HUES6 (cell line): ENCODE results near the gene EIF4B.
A peak's percentile ranks its signal among the peaks of the same experiment; 100 is the strongest.

Experiments used
- H3K27ac ChIP-seq: 2 replicates; pipeline ENCODE4 v1.7.0; 2013; ENCODE audit warnings: low read depth, mild to moderate bottlenecking, low read length, inconsistent platforms
- H3K27me3 ChIP-seq: 2 replicates; pipeline ENCODE4 v1.6.1; 2013; ENCODE audit warnings: low read length; ENCODE audit not compliant: control insufficient read depth, insufficient read depth
- H3K36me3 ChIP-seq: 2 replicates; pipeline ENCODE4 v1.6.1; 2013; ENCODE audit warnings: low read length; ENCODE audit not compliant: control insufficient read depth, insufficient read depth
- H3K4me1 ChIP-seq: 2 replicates; pipeline ENCODE4 v1.6.1; 2013; ENCODE audit warnings: low read length; ENCODE audit not compliant: control insufficient read depth, insufficient read depth
- H3K4me3 ChIP-seq: 2 replicates; pipeline ENCODE4 v1.5.1; 2013; ENCODE audit warnings: low read depth, low read length
- H3K9ac ChIP-seq: one replicate; pipeline ENCODE4 v1.6.1; 2013; ENCODE audit warnings: mild to moderate bottlenecking, low read length
- H3K9me3 ChIP-seq: 2 replicates; pipeline ENCODE4 v1.6.1; 2013; ENCODE audit warnings: low read depth, low read length; ENCODE audit not compliant: control insufficient read depth, insufficient read depth

The EIF4B gene

DNA sequence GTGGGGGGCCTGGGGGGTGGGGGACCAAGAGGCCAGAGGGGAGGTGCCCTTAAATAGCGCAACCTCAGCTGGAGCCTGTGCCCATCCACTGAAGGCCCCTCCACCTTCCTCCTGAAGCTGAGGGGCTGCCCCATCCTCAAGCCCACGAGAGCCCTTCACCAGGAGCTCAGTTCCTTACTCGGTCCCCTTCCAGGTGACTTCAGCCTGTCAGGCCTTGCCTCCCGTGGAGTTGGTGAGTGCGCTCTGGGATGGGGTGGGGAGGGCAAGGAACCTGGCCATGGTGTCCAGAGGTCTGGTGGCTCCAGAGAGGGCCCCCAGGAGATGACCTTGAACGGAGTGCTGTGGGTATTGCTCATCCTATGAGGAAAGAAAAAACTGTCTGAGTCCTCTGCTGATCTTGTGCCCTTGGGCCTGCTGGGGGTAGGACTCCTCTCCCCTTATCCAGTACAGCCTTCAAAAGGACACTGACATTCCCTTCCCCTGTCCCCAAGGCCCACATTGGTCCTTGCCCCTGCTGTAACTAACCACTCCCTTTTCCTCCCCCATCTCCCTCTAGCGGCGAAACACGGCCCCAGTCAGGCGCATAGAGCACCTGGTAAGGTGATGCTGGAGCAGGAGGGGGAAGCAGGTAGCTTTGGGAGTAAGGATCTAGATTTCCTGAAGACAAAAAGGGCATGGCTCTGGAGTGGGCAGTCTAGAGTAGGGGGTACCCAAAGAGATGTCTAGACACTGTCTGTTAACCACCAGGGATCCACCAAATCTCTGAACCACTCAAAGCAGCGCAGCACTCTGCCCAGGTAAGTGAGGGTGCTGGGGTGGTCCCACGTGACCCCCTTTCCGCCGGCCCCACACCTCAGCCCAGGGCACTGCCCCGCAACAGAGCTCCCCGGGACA lies 47.2 kb downstream of the EIF4B start:
- peaks cover 45% of the 10 kb centered on the region for H3K4me1 ChIP-seq
- peak overlapping the region; percentile 78 for H3K4me3 ChIP-seq
- H3K9me3 ChIP-seq: no peaks in the 10 kb centered on the region
- H3K9ac ChIP-seq: peak overlapping the region; percentile 15
- no peak overlapping the region; the same call in 1 of the 2 replicates for H3K27ac ChIP-seq
- peaks cover 7% of the 10 kb centered on the region; the same call in 1 of the 2 replicates for H3K36me3 ChIP-seq
- H3K27me3 ChIP-seq: peaks cover 8% of the 10 kb centered on the region; the same call in 1 of the 2 replicates

DNA sequence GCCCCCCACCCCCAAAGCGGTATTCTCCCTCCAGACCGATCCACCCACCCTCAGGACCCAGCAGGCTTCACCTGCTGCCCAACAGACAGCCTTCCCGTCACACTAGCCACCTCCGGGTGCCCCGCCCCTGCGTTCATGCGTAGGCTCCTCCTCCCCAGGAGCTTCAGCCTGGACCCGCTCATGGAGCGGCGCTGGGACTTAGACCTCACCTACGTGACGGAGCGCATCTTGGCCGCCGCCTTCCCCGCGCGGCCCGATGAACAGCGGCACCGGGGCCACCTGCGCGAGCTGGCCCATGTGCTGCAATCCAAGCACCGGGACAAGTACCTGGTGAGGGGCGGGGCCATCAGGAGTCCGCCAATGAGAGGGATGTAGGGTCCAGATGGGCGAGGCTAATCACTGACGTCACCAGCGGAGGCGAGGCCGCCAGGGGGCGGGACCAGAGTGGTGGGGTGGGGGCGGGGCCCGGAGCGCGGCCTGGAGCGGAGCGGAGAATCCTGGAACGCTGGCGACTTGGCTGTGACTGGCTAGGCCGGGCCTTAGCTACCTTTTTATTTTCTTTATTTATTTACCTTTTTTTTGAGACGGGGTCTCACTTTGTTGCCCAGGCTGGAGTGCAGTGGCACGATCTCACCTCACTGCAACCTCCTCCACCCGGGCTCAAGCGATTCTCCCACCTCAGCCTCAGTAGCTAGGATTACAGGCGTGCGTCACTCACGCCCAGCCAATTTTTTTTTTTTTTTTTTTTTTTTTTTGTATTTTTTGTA lies 48.0 kb downstream of the EIF4B start:
- peak overlapping the region; percentile 24; the same call in 1 of the 2 replicates for H3K27ac ChIP-seq
- H3K9ac ChIP-seq: peak overlapping the region; percentile 15

DNA sequence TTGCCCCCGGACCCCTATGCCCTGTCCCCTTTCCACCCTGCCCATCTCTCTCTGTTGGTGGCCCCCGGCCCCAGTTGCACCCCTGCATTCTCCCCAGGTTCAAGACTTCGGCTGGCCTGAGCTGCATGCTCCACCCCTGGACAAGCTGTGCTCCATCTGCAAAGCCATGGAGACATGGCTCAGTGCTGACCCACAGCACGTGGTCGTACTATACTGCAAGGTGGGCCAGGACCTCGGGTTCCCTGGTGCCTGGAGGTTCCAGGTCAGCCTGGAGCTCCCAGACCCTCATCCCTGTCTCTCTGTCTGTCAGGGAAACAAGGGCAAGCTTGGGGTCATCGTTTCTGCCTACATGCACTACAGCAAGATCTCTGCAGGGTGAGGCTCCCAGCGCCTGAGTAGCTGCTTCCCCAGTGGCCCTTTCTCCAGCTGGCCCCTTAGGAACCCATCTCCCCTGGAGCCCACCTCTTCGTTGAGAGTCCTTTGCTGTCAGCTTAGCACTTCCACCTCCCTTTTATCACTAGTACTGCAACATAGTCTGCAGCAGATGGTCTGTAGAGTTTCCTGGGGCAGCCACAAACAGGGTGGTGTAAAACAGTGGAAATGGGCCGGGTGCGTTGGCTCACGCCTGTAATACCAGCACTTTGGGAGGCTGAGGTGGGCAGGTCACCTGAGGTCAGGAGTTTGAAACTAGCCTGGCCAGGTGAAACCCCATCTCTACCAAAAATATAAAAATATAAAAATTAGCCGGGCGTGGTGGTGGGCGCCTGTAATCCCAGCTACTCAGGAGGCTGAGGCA lies 49.4 kb downstream of the EIF4B start:
- H3K4me3 ChIP-seq: no peak overlapping the region
- peaks cover 11% of the 10 kb centered on the region; the same call in 1 of the 2 replicates for H3K27me3 ChIP-seq
- H3K36me3 ChIP-seq: peaks cover 7% of the 10 kb centered on the region; the same call in 1 of the 2 replicates
- H3K9me3 ChIP-seq: no peaks in the 10 kb centered on the region
- no peak overlapping the region for H3K27ac ChIP-seq
- H3K4me1 ChIP-seq: peaks cover 23% of the 10 kb centered on the region
- no peak overlapping the region for H3K9ac ChIP-seq

More for the DNA sequence above, 48.0 kb downstream of the EIF4B start:
- H3K4me3 ChIP-seq: peak overlapping the region; percentile 78
- H3K4me1 ChIP-seq: peaks cover 36% of the 10 kb centered on the region
- peaks cover 7% of the 10 kb centered on the region; the same call in 1 of the 2 replicates for H3K36me3 ChIP-seq
- no peaks in the 10 kb centered on the region for H3K9me3 ChIP-seq
- peaks cover 8% of the 10 kb centered on the region; the same call in 1 of the 2 replicates for H3K27me3 ChIP-seq

DNA sequence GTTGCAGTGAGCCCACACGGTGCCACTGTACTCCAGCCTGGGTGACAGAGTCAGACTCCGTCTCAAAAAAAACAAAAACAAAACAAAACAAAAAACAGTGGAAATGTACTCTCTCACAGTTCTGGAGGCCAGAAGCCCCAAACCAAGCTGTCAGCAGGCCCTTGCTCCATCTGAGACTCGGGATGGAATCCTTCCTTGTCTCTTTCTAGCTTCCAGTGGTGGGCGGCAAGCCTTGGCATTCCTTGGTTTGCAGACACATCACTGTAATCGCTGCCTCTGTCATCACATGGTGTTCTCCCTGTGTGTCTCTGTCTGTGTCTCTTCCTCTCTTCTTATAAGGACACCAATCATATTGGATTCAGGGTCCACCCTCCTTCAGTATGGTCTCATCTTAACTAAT lies 50.0 kb downstream of the EIF4B start:
- Histone ChIP-seq H3K27me3 (peaks cover 11% of the 10 kb centered on the region; the same call in 1 of the 2 replicates), H3K4me3 (no peak overlapping the region), H3K9me3 (no peaks in the 10 kb centered on the region), H3K36me3 (peaks cover 7% of the 10 kb centered on the region; the same call in 1 of the 2 replicates), H3K9ac (no peak overlapping the region), H3K27ac (no peak overlapping the region), H3K4me1 (peaks cover 16% of the 10 kb centered on the region)

DNA sequence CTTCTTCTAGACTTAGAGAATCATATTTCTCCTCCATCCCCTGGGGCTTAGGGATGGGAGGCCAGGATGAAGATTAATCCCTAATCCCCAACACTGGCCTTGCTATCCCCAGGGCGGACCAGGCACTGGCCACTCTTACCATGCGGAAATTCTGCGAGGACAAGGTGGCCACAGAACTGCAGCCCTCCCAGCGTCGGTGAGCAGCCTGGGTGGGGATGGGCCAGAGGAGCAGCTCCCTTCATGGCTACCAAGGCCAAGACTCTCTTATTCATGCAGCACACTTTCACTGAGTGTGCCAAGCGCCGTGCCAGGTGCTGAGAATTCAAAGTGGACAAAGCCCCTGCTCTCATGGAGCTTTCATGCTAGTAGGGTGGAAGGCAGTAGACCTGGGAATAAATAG lies 50.6 kb downstream of the EIF4B start:
- Histone ChIP-seq H3K9me3 (no peaks in the 10 kb centered on the region), H3K4me3 (no peak overlapping the region), H3K4me1 (peaks cover 10% of the 10 kb centered on the region; the same call in 1 of the 2 replicates), H3K36me3 (peaks cover 2% of the 10 kb centered on the region; the same call in 1 of the 2 replicates), H3K27ac (no peak overlapping the region), H3K27me3 (peaks cover 11% of the 10 kb centered on the region; the same call in 1 of the 2 replicates), H3K9ac (no peak overlapping the region)

DNA sequence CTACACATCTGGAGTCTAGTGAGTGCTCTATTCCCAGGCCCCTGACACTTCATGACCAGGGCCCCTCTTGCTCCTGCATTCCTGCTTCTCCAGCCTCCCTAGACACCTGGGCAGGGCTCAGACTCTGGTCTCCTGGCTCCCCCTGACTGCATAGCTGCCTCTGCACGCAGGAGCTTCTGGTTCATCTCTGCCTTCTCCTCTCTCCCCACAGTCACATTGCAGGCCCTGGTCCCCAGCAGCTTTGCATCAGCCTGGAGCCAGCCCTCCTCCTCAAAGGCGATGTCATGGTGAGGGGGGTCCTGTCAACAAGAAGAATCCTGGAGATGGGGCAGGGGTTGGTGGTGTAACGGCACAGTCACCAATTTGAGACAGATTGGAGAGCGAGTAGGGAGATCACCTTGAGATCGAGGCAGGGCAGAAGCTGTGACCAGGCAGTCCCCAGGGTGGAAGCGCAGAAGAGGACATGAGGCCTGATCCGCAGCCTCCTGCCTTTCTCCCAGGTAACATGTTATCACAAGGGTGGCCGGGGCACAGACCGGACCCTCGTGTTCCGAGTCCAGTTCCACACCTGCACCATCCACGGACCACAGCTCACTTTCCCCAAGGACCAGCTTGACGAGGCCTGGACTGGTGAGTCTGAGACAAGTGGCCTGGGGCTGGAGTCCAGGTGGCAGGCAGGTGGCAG lies 51.7 kb downstream of the EIF4B start:
- no peak overlapping the region for H3K9ac ChIP-seq
- H3K9me3 ChIP-seq: no peaks in the 10 kb centered on the region
- H3K4me3 ChIP-seq: no peak overlapping the region
- no peak overlapping the region for H3K27ac ChIP-seq
- H3K36me3 ChIP-seq: no peaks in the 10 kb centered on the region
- peaks cover 8% of the 10 kb centered on the region; the same call in 1 of the 2 replicates for H3K4me1 ChIP-seq
- H3K27me3 ChIP-seq: peaks cover 11% of the 10 kb centered on the region; the same call in 1 of the 2 replicates

DNA sequence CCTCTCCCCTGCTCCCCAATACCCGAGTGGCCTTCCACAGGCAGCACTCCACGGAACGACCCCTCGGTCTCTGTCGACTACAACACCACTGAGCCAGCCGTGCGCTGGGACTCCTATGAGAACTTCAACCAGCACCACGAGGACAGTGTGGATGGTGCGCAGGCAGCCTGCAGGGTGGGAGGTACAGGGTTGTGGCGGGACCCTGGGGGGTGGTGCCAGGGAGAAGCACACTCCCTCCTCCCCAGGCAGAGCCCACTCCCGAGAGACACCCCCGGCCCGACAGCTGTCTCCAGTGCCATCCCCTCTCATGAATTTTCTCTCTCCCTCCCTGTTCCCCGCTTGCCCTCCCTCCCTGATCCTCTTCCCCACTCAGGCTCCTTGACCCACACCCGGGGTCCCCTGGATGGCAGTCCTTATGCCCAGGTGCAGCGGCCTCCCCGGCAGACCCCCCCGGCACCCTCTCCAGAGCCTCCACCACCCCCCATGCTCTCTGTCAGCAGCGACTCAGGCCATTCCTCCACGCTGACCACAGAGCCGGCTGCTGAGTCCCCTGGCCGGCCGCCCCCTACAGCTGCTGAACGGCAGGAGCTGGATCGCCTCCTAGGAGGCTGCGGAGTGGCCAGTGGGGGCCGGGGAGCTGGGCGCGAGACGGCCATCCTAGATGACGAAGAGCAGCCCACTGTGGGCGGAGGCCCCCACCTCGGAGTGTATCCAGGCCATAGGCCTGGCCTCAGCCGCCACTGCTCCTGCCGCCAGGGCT lies 52.6 kb downstream of the EIF4B start:
- Histone ChIP-seq H3K4me1 (0 out of 2 replicates have a peak, but pooled peaks cover 4% of the 10 kb centered on the region), H3K9me3 (no peaks in the 10 kb centered on the region), H3K27ac (no peak overlapping the region), H3K27me3 (peaks cover 11% of the 10 kb centered on the region; the same call in 1 of the 2 replicates), H3K36me3 (peaks cover 4% of the 10 kb centered on the region; the same call in 1 of the 2 replicates), H3K9ac (no peak overlapping the region), H3K4me3 (no peak overlapping the region)

DNA sequence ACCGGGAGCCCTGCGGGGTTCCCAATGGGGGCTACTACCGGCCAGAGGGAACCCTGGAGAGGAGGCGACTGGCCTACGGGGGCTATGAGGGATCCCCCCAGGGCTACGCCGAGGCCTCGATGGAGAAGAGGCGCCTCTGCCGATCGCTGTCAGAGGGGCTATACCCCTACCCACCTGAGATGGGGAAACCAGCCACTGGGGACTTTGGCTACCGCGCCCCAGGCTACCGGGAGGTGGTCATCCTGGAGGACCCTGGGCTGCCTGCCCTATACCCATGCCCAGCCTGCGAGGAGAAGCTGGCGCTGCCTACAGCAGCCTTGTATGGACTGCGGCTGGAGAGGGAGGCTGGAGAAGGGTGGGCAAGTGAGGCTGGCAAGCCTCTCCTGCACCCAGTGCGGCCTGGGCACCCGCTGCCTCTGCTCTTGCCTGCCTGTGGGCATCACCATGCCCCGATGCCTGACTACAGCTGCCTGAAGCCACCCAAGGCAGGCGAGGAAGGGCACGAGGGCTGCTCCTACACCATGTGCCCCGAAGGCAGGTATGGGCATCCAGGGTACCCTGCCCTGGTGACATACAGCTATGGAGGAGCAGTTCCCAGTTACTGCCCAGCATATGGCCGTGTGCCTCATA lies 53.3 kb downstream of the EIF4B start:
- no peak overlapping the region for H3K4me3 ChIP-seq
- H3K9me3 ChIP-seq: no peaks in the 10 kb centered on the region
- H3K27ac ChIP-seq: no peak overlapping the region
- H3K4me1 ChIP-seq: 0 out of 2 replicates have a peak, but pooled peaks cover 3% of the 10 kb centered on the region
- H3K36me3 ChIP-seq: peaks cover 6% of the 10 kb centered on the region; the same call in 1 of the 2 replicates
- no peak overlapping the region for H3K9ac ChIP-seq
- H3K27me3 ChIP-seq: peaks cover 11% of the 10 kb centered on the region; the same call in 1 of the 2 replicates

DNA sequence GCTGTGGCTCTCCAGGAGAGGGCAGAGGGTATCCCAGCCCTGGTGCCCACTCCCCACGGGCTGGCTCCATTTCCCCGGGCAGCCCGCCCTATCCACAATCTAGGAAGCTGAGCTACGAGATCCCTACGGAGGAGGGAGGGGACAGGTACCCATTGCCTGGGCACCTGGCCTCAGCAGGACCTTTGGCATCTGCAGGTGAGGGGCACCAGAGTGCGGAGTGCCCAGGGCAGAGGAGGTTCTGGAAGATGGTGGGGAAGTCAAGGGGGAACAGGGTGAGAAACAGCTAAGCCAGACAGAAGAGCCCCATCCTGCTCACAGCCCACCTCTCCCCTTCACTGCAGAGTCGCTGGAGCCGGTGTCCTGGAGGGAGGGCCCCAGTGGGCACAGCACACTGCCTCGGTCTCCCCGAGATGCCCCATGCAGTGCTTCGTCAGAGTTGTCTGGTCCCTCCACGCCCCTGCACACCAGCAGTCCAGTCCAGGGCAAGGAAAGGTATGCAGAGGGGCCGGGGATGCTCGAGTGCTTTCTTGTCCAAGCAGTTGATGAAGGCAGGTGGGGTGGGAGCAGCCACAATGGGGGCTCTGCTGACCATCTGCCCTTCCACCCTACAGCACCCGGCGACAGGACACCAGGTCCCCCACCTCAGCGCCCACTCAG lies 53.9 kb downstream of the EIF4B start:
- H3K36me3 ChIP-seq: peaks cover 6% of the 10 kb centered on the region; the same call in 1 of the 2 replicates
- H3K4me3 ChIP-seq: no peak overlapping the region
- no peaks in the 10 kb centered on the region for H3K9me3 ChIP-seq
- H3K9ac ChIP-seq: no peak overlapping the region
- no peak overlapping the region for H3K27ac ChIP-seq
- H3K4me1 ChIP-seq: no peaks in the 10 kb centered on the region
- peaks cover 11% of the 10 kb centered on the region; the same call in 1 of the 2 replicates for H3K27me3 ChIP-seq
